Measurements from ENCODE around the gene MT1A. TPM values are rescaled to one million over a fixed set of nuclear protein-coding genes. Genes with fewer than 3 reads are reported as not detected.

The MT1A gene
- total RNA-seq, 1 donor from 2014 or later: 2.1 TPM

DNA sequence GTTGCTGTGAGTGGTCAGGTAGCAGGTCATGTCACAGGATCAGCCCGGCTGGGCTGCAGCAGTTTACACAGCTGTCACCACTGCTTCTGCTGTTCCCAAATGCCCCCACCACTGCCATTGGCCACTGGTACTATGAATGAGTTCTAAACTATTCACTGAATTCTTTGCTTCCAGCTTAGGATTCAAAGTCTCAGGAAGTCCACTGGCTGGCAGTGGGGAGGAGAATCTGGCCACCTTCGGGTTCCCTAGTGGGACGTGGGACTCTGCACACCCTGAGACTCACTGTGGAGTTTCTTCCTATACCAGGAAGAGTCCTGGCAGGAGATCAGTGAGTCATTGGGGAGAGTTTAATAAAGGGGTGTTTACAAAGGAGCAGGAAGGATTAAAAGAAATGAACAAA lies 50.7 kb downstream of the MT1A start:
- Mint-ChIP-seq H3K27ac (no peak overlapping the region), H3K9me3 (peaks cover 3% of the 10 kb centered on the region), H3K36me3 (ENCODE audit: low read depth) (peaks cover 3% of the 10 kb centered on the region), H3K27me3 (no peaks in the 10 kb centered on the region), H3K4me1 (peaks cover 1% of the 10 kb centered on the region), H3K4me3 (no peak overlapping the region)
- DNase-seq: no peak
- intact Hi-C loops (cut with micrococcal nuclease): no loop called here

Other genes with a start within 250 kb of the MT1A start
- gene AMFR, start 213.1 kb upstream of the MT1A start, total RNA-seq: 50.6 and 52.3 TPM in 2 replicates
- 282 and 297 TPM in 2 replicates for gene NUDT21, start 187.3 kb upstream of the MT1A start, total RNA-seq
- 87.0 and 89.2 TPM in 2 replicates for gene OGFOD1, start 187.1 kb upstream of the MT1A start, total RNA-seq
- gene BBS2, start 118.6 kb upstream of the MT1A start, total RNA-seq: 8.5 and 10.9 TPM in 2 replicates
- not detected in 2 replicates for gene MT4, start 73.6 kb upstream of the MT1A start, total RNA-seq
- 5.9 and 9.3 TPM in 2 replicates for gene MT3, start 49.1 kb upstream of the MT1A start, total RNA-seq
- gene MT2A, start 30.1 kb upstream of the MT1A start, total RNA-seq: 465 TPM in 2 replicates
- gene MT1E, start 12.9 kb upstream of the MT1A start, total RNA-seq: 136 and 152 TPM in 2 replicates
- not detected in 2 replicates for gene MT1M, start 6.0 kb upstream of the MT1A start, total RNA-seq
- gene MT1B, start 13.2 kb downstream of the MT1A start, total RNA-seq: not detected in 2 replicates
- 4.2 and 6.7 TPM in 2 replicates for gene MT1F, start 19.3 kb downstream of the MT1A start, total RNA-seq
- gene MT1G, start 29.4 kb downstream of the MT1A start, total RNA-seq: 24.5 and 32.2 TPM in 2 replicates
- gene MT1H, start 31.1 kb downstream of the MT1A start, total RNA-seq: not detected in 2 replicates
- 62.7 and 66.9 TPM in 2 replicates for gene MT1X, start 43.8 kb downstream of the MT1A start, total RNA-seq
- 162 and 168 TPM in 2 replicates for gene NUP93, start 91.5 kb downstream of the MT1A start, total RNA-seq
- gene SLC12A3, start 226.5 kb downstream of the MT1A start, total RNA-seq: not detected in 2 replicates